ENCODE results near the gene FRYL. TPM values are rescaled to one million over a fixed set of nuclear protein-coding genes. Genes with fewer than 3 reads are reported as not detected.

The FRYL gene
- total and polyA plus RNA-seq, 2 of the 8 experiments (the other 6 are each of a cell fraction or from before 2014, with no cell fraction given) = 8.0 to 36.5 TPM

DNA sequence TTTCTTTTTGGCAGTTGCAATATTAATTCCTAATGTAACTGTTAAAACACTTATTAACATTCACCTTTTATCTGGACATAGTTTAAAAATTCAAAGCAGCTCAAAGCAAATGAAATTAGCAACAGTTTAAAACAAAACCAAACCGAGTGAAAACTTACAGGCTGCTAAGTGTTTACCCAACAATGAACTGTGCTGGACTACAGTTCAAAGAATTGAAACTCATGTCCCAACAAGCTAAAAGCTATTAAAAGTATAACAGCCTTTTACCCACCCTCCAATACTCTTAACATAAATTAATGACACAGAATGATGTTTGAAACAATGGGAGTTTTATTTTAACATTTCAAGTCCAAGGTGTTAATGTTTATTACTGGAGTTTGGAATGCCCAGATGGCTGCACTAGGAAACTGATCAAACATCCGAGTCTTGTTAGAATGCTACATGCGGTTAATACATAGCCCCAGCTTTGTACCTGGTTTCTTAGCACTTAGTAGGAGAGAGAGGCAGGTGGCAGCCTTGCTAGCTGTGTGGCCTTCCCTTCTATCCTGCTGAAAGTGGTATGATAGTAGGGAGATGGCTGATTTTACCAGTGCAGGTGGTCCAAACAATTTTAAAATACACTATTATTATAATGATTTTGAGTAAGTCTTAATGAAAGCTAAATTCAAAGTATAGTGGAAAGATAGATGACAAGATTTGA, 21.1 kb upstream of the FRYL start:
- H3K36me3 ChIP-seq (ENCODE audit: control insufficient read depth in 2 of 4, insufficient read depth in 4 of 4, low read length in 3 of 4) = no peaks in the 10 kb centered on the region
- no peaks in the 10 kb centered on the region for H3K79me2 ChIP-seq (ENCODE audit: control insufficient read depth in 1 of 2, insufficient read depth in 2 of 2, low read length in 2 of 2)
- no peak overlapping the region for H3K4me3 ChIP-seq (ENCODE audit: extremely low read depth in 1 of 4, insufficient read depth in 2 of 4, low read depth in 3 of 4, low read length in 4 of 4)
- DNase-seq (ENCODE audit: low read depth in 1 of 2, low spot score in 2 of 2) (no peak), FAIRE-seq (no peak)
- no peak overlapping the region for H3K23ac ChIP-seq (ENCODE audit: insufficient read length)
- no peaks in the 10 kb centered on the region for H3K23me2 ChIP-seq (ENCODE audit: low read depth, low read length)
- POLR2A ChIA-PET (ENCODE audit: partially characterized antibody) = no interaction called here
- H3K56ac ChIP-seq (replicated peaks; ENCODE audit: insufficient read length, low read depth, low read length) = no peak overlapping the region
- H3K4me1 ChIP-seq (replicated peaks in 1 of 4; ENCODE audit: control insufficient read depth in 3 of 4, insufficient read depth in 4 of 4, low read length in 3 of 4) = no peaks in the 10 kb centered on the region
- H2BK15ac ChIP-seq (ENCODE audit: low read length) = no peak overlapping the region
- H2BK5ac ChIP-seq (ENCODE audit: low read depth, low read length) = no peak overlapping the region
- no peak overlapping the region for H4K8ac ChIP-seq (ENCODE audit: extremely low read depth, insufficient read depth, low read length)
- no peak overlapping the region for H2BK12ac ChIP-seq (ENCODE audit: low read depth, low read length)
- H2AK5ac ChIP-seq (ENCODE audit: low read depth, low read length) = no peak overlapping the region
- H3K9me3 ChIP-seq (ENCODE audit: insufficient read depth in 2 of 2, low read depth in 1 of 2, low read length in 1 of 2) = no peaks in the 10 kb centered on the region
- no peak for TF ChIP-seq EZH2 (IDR thresholded peaks at IDR 0.05; ENCODE audit: low read depth, low read length, severe bottlenecking)
- TF ChIP-seq CTBP2 (IDR thresholded peaks at IDR 0.05; ENCODE audit: borderline replicate concordance, insufficient read depth, insufficient read length, low read length) = no peak
- TF ChIP-seq RAD21 (IDR thresholded peaks at IDR 0.05 in 1 of 2, conservative IDR thresholded peaks at IDR 0.05 in 1 of 2; ENCODE audit: low read depth in 2 of 2, low read length in 2 of 2) = 0 out of 4 replicates have a peak, but pooled peaks of 1 of the 2 experiments have one; percentile 4
- no peak overlapping the region for H3K4ac ChIP-seq (replicated peaks; ENCODE audit: insufficient read length, low read depth, low read length)
- H3K27ac ChIP-seq (ENCODE audit: low read depth, low read length) = no peak overlapping the region
- H4K20me1 ChIP-seq (replicated peaks in 1 of 2; ENCODE audit: control insufficient read depth in 1 of 2, insufficient read depth in 2 of 2, low read length in 2 of 2) = no peaks in the 10 kb centered on the region
- H3K27me3 ChIP-seq (replicated peaks in 1 of 4; ENCODE audit: control insufficient read depth in 3 of 4, extremely low read depth in 1 of 4, insufficient read depth in 3 of 4, low read length in 3 of 4) = no peaks in the 10 kb centered on the region
- no peak overlapping the region for H3K18ac ChIP-seq (ENCODE audit: extremely low read depth, low read length)
- H3K79me1 ChIP-seq (ENCODE audit: low read depth, low read length) = no peaks in the 10 kb centered on the region
- H3K4me2 ChIP-seq (ENCODE audit: insufficient read depth in 1 of 2, low read depth in 2 of 2, low read length in 2 of 2) = no peak overlapping the region
- no peak overlapping the region for H2AFZ ChIP-seq (ENCODE audit: low read length)
- CTCF ChIA-PET (ENCODE audit: partially characterized antibody) = no interaction called here
- H2BK20ac ChIP-seq (ENCODE audit: low read length) = no peak overlapping the region
- no peak overlapping the region for H4K5ac ChIP-seq (ENCODE audit: insufficient read length, low read depth, low read length)
- no peak overlapping the region for H4K91ac ChIP-seq (replicated peaks; ENCODE audit: insufficient read length, low read length)
- H3K9ac ChIP-seq (replicated peaks in 1 of 4; ENCODE audit: extremely low read depth in 1 of 4, low read depth in 3 of 4, low read length in 3 of 4) = no peak overlapping the region
- no peak overlapping the region for H3K14ac ChIP-seq (ENCODE audit: insufficient read length)
- no peak overlapping the region for H2BK120ac ChIP-seq (replicated peaks; ENCODE audit: low read depth, low read length)
- WGBS, 2 experiments (ENCODE audit: extremely low coverage in 1 of 2, insufficient coverage in 1 of 2, insufficient read length in 1 of 2, insufficient replicate concordance in 2 of 2, low coverage in 1 of 2, low lambda C conversion rate in 2 of 2, missing lambda C conversion rate in 1 of 2) = 86% methylated on average over 3 of the region's 3 CpGs; no CpG with 5 or more reads in 1 of the 2 experiments

Data from H1 (cell line).